Measurements from ENCODE around the gene CCDC188. TPM values are rescaled to one million over a fixed set of nuclear protein-coding genes. Genes with fewer than 3 reads are reported as not detected.

The CCDC188 gene
- total RNA-seq (2021; ENCODE audit: unreplicated experiment) (not detected), Bru-seq, nascent RNA (not detected), BruChase-seq, experiment 1, labeled RNA remaining after a 2-hour chase (not detected), BruChase-seq, experiment 2, labeled RNA remaining after a 6-hour chase (not detected)
- not detected for polyA plus RNA-seq (2012; ENCODE audit: insufficient read length)
- long read RNA-seq = 0 reads

DNA sequence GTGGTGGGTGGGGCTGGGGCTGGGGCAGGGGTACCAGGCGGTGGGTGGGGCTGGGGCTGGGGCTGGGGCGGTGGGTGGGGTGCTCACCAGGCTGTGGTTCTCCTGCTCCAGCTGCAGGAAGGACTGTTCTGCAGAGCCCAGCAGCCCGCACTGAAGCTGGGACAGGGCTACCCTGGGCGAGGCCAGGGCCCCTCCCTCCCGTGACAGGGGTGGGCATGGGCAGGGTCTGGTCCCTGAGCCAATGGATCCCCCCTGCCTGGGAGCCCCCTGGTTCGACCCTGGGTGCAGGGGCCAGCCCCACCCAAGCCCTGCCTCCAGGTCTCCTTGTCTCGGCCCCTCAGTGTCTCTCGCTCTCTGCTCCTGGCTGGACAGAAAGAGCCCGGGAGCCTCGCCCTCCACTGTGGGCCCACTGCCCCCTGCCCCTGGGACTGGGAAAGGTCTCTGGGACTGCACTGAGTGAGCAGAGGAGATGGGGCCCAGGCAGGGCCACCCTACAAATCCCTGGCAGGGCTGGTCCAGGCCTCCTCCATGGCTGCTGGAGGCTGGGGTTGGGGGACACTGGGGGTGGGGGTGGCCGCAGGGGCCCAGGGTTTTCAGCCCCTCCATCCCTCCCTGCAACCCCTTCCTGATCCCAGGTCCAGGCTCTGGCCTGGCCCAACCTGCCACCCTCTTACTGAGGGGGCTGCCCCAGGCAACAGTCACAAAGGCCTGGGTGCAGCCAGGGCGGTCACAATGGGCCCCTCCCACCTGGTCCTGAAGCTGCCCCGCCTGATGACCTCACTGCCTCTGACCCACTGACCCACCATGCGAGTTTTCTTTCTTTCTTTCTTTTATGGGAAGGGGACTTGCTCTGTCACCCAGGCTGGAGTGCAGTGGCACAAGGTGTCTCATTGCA lies at the start of gene CCDC188:
TSS of gene CCDC188 (minus strand) at position 675 of the 895 bp plus-strand sequence. CDS start at position 606, 69 bp downstream.
- no peak for DNase-seq (ENCODE audit: low read depth, low spot score)
- no peaks in the 10 kb centered on the region for H3K9me3 ChIP-seq (ENCODE audit: control insufficient read depth, insufficient read depth, low read depth, low read length)
- intact Hi-C loops (cut with micrococcal nuclease; ENCODE audit: unreplicated experiment) (no loop called here), in situ Hi-C loops (cut with HindIII; ENCODE audit: low pct_unique_long_range_greater_than_20kb, low sequenced_read_pairs) (no loop called here)
- H3K27ac ChIP-seq (ENCODE audit: low read length) = no peak within 1 kb of the TSS
- no TSS peak for BruUV-seq (replicated peaks)
- H3K4me3 ChIP-seq (ENCODE audit: low read depth in 2 of 2, low read length in 2 of 2) = no peak within 1 kb of the TSS
- H3K36me3 ChIP-seq (ENCODE audit: control insufficient read depth, insufficient read depth, low read length) = no peaks in the 10 kb centered on the region
- no peak for ATAC-seq
- H3K27me3 ChIP-seq (ENCODE audit: control insufficient read depth, insufficient read depth, low read length) = no peaks in the 10 kb centered on the region
- POLR2A ChIA-PET = no interaction called here
- TF ChIP-seq SIN3A (IDR thresholded peaks at IDR 0.05; ENCODE audit: borderline replicate concordance, insufficient read depth, low read depth, low read length) (no peak), TCF7L2 (IDR thresholded peaks at IDR 0.05; ENCODE audit: low read depth, low read length) (no peak), POLR2AphosphoS5 (IDR thresholded peaks at IDR 0.05; ENCODE audit: low read depth, low read length) (no peak)
- TF ChIP-seq, protein P1, sequence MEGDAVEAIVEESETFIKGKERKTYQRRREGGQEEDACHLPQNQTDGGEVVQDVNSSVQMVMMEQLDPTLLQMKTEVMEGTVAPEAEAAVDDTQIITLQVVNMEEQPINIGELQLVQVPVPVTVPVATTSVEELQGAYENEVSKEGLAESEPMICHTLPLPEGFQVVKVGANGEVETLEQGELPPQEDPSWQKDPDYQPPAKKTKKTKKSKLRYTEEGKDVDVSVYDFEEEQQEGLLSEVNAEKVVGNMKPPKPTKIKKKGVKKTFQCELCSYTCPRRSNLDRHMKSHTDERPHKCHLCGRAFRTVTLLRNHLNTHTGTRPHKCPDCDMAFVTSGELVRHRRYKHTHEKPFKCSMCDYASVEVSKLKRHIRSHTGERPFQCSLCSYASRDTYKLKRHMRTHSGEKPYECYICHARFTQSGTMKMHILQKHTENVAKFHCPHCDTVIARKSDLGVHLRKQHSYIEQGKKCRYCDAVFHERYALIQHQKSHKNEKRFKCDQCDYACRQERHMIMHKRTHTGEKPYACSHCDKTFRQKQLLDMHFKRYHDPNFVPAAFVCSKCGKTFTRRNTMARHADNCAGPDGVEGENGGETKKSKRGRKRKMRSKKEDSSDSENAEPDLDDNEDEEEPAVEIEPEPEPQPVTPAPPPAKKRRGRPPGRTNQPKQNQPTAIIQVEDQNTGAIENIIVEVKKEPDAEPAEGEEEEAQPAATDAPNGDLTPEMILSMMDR (IDR thresholded peaks at IDR 0.05) = no peak
- TF ChIP-seq, protein P2, sequence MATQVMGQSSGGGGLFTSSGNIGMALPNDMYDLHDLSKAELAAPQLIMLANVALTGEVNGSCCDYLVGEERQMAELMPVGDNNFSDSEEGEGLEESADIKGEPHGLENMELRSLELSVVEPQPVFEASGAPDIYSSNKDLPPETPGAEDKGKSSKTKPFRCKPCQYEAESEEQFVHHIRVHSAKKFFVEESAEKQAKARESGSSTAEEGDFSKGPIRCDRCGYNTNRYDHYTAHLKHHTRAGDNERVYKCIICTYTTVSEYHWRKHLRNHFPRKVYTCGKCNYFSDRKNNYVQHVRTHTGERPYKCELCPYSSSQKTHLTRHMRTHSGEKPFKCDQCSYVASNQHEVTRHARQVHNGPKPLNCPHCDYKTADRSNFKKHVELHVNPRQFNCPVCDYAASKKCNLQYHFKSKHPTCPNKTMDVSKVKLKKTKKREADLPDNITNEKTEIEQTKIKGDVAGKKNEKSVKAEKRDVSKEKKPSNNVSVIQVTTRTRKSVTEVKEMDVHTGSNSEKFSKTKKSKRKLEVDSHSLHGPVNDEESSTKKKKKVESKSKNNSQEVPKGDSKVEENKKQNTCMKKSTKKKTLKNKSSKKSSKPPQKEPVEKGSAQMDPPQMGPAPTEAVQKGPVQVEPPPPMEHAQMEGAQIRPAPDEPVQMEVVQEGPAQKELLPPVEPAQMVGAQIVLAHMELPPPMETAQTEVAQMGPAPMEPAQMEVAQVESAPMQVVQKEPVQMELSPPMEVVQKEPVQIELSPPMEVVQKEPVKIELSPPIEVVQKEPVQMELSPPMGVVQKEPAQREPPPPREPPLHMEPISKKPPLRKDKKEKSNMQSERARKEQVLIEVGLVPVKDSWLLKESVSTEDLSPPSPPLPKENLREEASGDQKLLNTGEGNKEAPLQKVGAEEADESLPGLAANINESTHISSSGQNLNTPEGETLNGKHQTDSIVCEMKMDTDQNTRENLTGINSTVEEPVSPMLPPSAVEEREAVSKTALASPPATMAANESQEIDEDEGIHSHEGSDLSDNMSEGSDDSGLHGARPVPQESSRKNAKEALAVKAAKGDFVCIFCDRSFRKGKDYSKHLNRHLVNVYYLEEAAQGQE (IDR thresholded peaks at IDR 0.05; ENCODE audit: insufficient read depth in 1 of 2, low read depth in 2 of 2, low read length in 1 of 2) = no peak
- CTCF ChIA-PET = no interaction called here
- no peaks in the 10 kb centered on the region for H3K4me1 ChIP-seq (ENCODE audit: control insufficient read depth, insufficient read depth, low read length)

DNA sequence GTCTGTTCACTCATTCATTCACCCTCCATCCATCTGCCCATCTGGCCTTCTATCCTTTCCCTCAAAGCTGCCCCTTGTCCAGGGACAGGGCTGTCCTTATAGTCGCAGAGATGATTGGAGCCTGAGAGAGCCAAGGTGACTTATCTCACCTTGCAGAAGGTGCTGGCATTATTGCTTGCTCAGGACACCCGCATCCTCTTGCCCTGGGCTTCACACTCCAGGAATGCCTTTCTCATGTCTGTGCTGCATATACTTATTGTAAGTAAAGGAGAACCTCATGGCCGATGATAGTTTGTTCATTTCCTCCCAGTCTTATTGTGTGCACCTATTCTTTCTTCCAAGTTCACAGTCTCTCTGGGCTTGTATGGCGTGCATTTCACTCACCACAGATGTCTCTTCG lies 49.1 kb upstream of the CCDC188 start:
- no peaks in the 10 kb centered on the region for H3K4me1 ChIP-seq (ENCODE audit: control insufficient read depth, insufficient read depth, low read length)
- no TSS peak for BruUV-seq (replicated peaks)
- H3K36me3 ChIP-seq (ENCODE audit: control insufficient read depth, insufficient read depth, low read length) = no peaks in the 10 kb centered on the region
- no peak overlapping the region for H3K27ac ChIP-seq (ENCODE audit: low read length)
- POLR2A ChIA-PET = no interaction called here
- no peaks in the 10 kb centered on the region for H3K9me3 ChIP-seq (ENCODE audit: control insufficient read depth, insufficient read depth, low read depth, low read length)
- CTCF ChIA-PET = no interaction called here
- ATAC-seq (no peak), DNase-seq (ENCODE audit: low read depth, low spot score) (no peak)
- no peak overlapping the region for H3K4me3 ChIP-seq (ENCODE audit: low read depth in 2 of 2, low read length in 2 of 2)
- TF ChIP-seq, protein P2 (IDR thresholded peaks at IDR 0.05; ENCODE audit: insufficient read depth in 1 of 2, low read depth in 2 of 2, low read length in 1 of 2) = no peak
- no peak for TF ChIP-seq POLR2AphosphoS5 (IDR thresholded peaks at IDR 0.05; ENCODE audit: low read depth, low read length)
- TF ChIP-seq, protein P1 (IDR thresholded peaks at IDR 0.05) = no peak
- TF ChIP-seq TCF7L2 (IDR thresholded peaks at IDR 0.05; ENCODE audit: low read depth, low read length) = no peak
- H3K27me3 ChIP-seq (ENCODE audit: control insufficient read depth, insufficient read depth, low read length) = no peaks in the 10 kb centered on the region
- in situ Hi-C loops (cut with HindIII; ENCODE audit: low pct_unique_long_range_greater_than_20kb, low sequenced_read_pairs) (no loop called here), intact Hi-C loops (cut with micrococcal nuclease; ENCODE audit: unreplicated experiment) (no loop called here)
